ENCODE results near the gene GOLGA6D. TPM values are rescaled to one million over a fixed set of nuclear protein-coding genes. Genes with fewer than 3 reads are reported as not detected.
A peak's percentile ranks its signal among the peaks of the same experiment; 100 is the strongest.
"Not testable (repeated sequence)": the region's sequence is repeated elsewhere in the genome, so short reads cannot be mapped to it uniquely, and the experiment has no call there.

Gene GOLGA6D
- total RNA-seq, 1 experiment from 2014 or later = 0.35 TPM

GRCh38 chr15:75249726-75250125 lies 32.9 kb upstream of the GOLGA6D start:
- no peak overlapping the region for H3K4ac ChIP-seq (ENCODE audit: low read depth, low read length)
- H3K79me1 ChIP-seq (ENCODE audit: insufficient read depth, low read depth, low read length, poor library complexity, severe bottlenecking) = no peaks in the 10 kb centered on the region
- no peaks in the 10 kb centered on the region for H3K9me3 ChIP-seq (ENCODE audit: control insufficient read depth, low read depth, low read length)
- no CpG with 5 or more reads among the region's 4 CpGs for WGBS (ENCODE audit: extremely low coverage, insufficient read length, low lambda C conversion rate)
- no peak overlapping the region for H2BK5ac ChIP-seq (ENCODE audit: insufficient read length, low read length)
- no peak overlapping the region for H2BK15ac ChIP-seq (ENCODE audit: low read depth, low read length)
- no peak overlapping the region for H3T11ph ChIP-seq (ENCODE audit: low read length)
- H3K56ac ChIP-seq (ENCODE audit: insufficient read length, low read depth, low read length) = no peak overlapping the region
- no peak overlapping the region for H3K27ac ChIP-seq (ENCODE audit: insufficient read length, low read depth, low read length)
- no peaks in the 10 kb centered on the region for H4K20me1 ChIP-seq (ENCODE audit: control insufficient read depth, insufficient read depth, insufficient read length)
- H2BK20ac ChIP-seq (ENCODE audit: low read depth, low read length, poor library complexity, severe bottlenecking) = no peak overlapping the region
- no peaks in the 10 kb centered on the region for H3K23me2 ChIP-seq (ENCODE audit: insufficient read length, low read depth, low read length, poor library complexity, severe bottlenecking)
- H2AFZ ChIP-seq (ENCODE audit: low read length) = peak overlapping the region; percentile 62
- H3K23ac ChIP-seq (ENCODE audit: insufficient read length, low read depth, low read length) = no peak overlapping the region
- H3K4me1 ChIP-seq (ENCODE audit: insufficient read depth, low read length) = peaks cover 2% of the 10 kb centered on the region; the same call in 1 of the 2 replicates
- Mint-ChIP-seq H3K36me3 (ENCODE audit: insufficient read depth in 1 of 3, low read depth in 3 of 3) (no peaks in the 10 kb centered on the region), H3K27me3 (ENCODE audit: low read depth) (peaks cover 10% of the 10 kb centered on the region; the same call in 1 of the 2 replicates), H3K4me1 (peaks cover 16 to 28% of the 10 kb centered on the region in 2 experiments), H3K9me3 (no peaks in the 10 kb centered on the region), H3K27ac (peak overlapping the region in 2 of 3 experiments; percentile 12 to 79; a peak in 1 of 7 replicates), H3K4me3 (no peak overlapping the region)
- no peak overlapping the region for H2AK5ac ChIP-seq (ENCODE audit: insufficient read length, low read length)
- no peak overlapping the region for H3K4me2 ChIP-seq (ENCODE audit: insufficient read depth, insufficient read length, low read length)
- H2BK120ac ChIP-seq (ENCODE audit: low read depth, low read length, poor library complexity, severe bottlenecking) = no peak overlapping the region
- H3K9ac ChIP-seq (ENCODE audit: extremely low read depth, insufficient read length, low read length) = no peak overlapping the region
- H3K27me3 ChIP-seq (ENCODE audit: insufficient read depth, low read length) = no peaks in the 10 kb centered on the region
- no peak overlapping the region for H4K91ac ChIP-seq (ENCODE audit: insufficient read length, low read depth, low read length)
- H3K79me2 ChIP-seq (ENCODE audit: insufficient read depth, low read length) = no peaks in the 10 kb centered on the region
- H4K8ac ChIP-seq (replicated peaks; ENCODE audit: insufficient read length, low read depth, low read length) = no peak overlapping the region
- no peak overlapping the region for H2BK12ac ChIP-seq (ENCODE audit: insufficient read length, low read depth, low read length)
- H4K5ac ChIP-seq (ENCODE audit: insufficient read length, low read depth, low read length) = no peak overlapping the region
- TF ChIP-seq CTCF (conservative IDR thresholded peaks at IDR 0.05) = no peak
- no peak for DNase-seq
- H3K14ac ChIP-seq (ENCODE audit: insufficient read depth, low read length) = no peak overlapping the region
- H3K18ac ChIP-seq (ENCODE audit: insufficient read length, low read depth, low read length) = no peak overlapping the region

GRCh38 chr15:75251343-75251742 lies 31.3 kb upstream of the GOLGA6D start:
- H3K14ac ChIP-seq (ENCODE audit: insufficient read depth, low read length); H2BK120ac ChIP-seq (ENCODE audit: low read depth, low read length, poor library complexity, severe bottlenecking); H3K4ac ChIP-seq (ENCODE audit: low read depth, low read length); H3K79me2 ChIP-seq (ENCODE audit: insufficient read depth, low read length); H3K4me1 ChIP-seq (ENCODE audit: insufficient read depth, low read length); H4K8ac ChIP-seq (replicated peaks; ENCODE audit: insufficient read length, low read depth, low read length); H2BK5ac ChIP-seq (ENCODE audit: insufficient read length, low read length); H3K56ac ChIP-seq (ENCODE audit: insufficient read length, low read depth, low read length); H2BK20ac ChIP-seq (ENCODE audit: low read depth, low read length, poor library complexity, severe bottlenecking); H3K36me3 Mint-ChIP-seq (ENCODE audit: insufficient read depth in 1 of 3, low read depth in 3 of 3); H2AK5ac ChIP-seq (ENCODE audit: insufficient read length, low read length); H3K4me2 ChIP-seq (ENCODE audit: insufficient read depth, insufficient read length, low read length); H3K4me3 Mint-ChIP-seq; H4K20me1 ChIP-seq (ENCODE audit: control insufficient read depth, insufficient read depth, insufficient read length); DNase-seq; H4K5ac ChIP-seq (ENCODE audit: insufficient read length, low read depth, low read length); H3K23me2 ChIP-seq (ENCODE audit: insufficient read length, low read depth, low read length, poor library complexity, severe bottlenecking); H3K9me3 Mint-ChIP-seq; H3K9ac ChIP-seq (ENCODE audit: extremely low read depth, insufficient read length, low read length); H3T11ph ChIP-seq (ENCODE audit: low read length); H3K18ac ChIP-seq (ENCODE audit: insufficient read length, low read depth, low read length); H3K27me3 ChIP-seq (ENCODE audit: insufficient read depth, low read length); H3K79me1 ChIP-seq (ENCODE audit: insufficient read depth, low read depth, low read length, poor library complexity, severe bottlenecking); H3K23ac ChIP-seq (ENCODE audit: insufficient read length, low read depth, low read length); H3K27me3 Mint-ChIP-seq (ENCODE audit: low read depth); H3K9me3 ChIP-seq (ENCODE audit: control insufficient read depth, low read depth, low read length); H2BK15ac ChIP-seq (ENCODE audit: low read depth, low read length); H3K27ac Mint-ChIP-seq; H2BK12ac ChIP-seq (ENCODE audit: insufficient read length, low read depth, low read length); H4K91ac ChIP-seq (ENCODE audit: insufficient read length, low read depth, low read length); H2AFZ ChIP-seq (ENCODE audit: low read length); H3K27ac ChIP-seq (ENCODE audit: insufficient read length, low read depth, low read length): not testable (repeated sequence)
- no CpG with 5 or more reads among the region's 4 CpGs for WGBS (ENCODE audit: extremely low coverage, insufficient read length, low lambda C conversion rate)
- peaks cover 16 to 30% of the 10 kb centered on the region in 2 experiments for H3K4me1 Mint-ChIP-seq

Data from H9 (cell line).